Erythroblast (primary cell): ENCODE data around the gene PEMT.

Experiments
- GATA1 ChIP-seq: IDR thresholded peaks from 2 replicates; pipeline ENCODE4 v1.6.1; 2011; ENCODE audit warnings: low read depth, mild to moderate bottlenecking, control low read depth, low read length, moderate library complexity
- POLR2A ChIP-seq: IDR thresholded peaks from 2 replicates; pipeline ENCODE4 v1.6.1; 2011; ENCODE audit warnings: mild to moderate bottlenecking, low read length

DNA sequence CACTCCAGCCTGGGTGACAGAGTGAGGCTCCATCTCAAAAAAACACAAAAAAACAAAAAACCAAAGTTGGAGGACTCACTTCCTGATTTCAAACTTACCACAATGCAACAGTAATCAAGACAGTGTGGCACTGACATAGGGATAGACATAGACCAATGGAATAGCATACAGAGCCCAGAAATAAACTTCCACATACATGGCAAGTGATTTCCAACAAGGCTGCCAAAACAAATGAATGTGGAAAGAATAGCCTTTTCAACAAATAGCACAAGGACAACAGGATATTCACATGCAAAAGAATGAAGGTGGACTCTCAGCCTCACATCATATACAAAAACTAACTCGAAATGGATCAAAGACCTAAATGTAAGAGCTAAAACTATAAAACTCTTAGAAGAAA is 58.5 kb downstream of the PEMT start:
- TF ChIP-seq POLR2A, result no peak
- no peak for TF ChIP-seq GATA1
